PFSK-1 (cell line): ENCODE data around the gene ZNF71.

Experiments used
- FOXP2 ChIP-seq: optimal IDR thresholded peaks from 2 replicates; pipeline ENCODE3; 2011; ENCODE audit warnings: borderline replicate concordance, control low read depth, inconsistent platforms; ENCODE audit not compliant: insufficient read depth; ENCODE audit errors: extremely low read length, extremely low read depth
- POLR2AphosphoS5 ChIP-seq: IDR thresholded peaks from 2 replicates; pipeline ENCODE4 v1.6.1; 2012; ENCODE audit warnings: low read depth, mild to moderate bottlenecking, control low read depth, low read length, moderate library complexity
- SIN3A ChIP-seq: IDR thresholded peaks from 2 replicates; pipeline ENCODE4 v1.6.1; 2012; ENCODE audit warnings: mild to moderate bottlenecking, low read length, moderate library complexity, borderline replicate concordance; ENCODE audit not compliant: insufficient read depth
- TAF1 ChIP-seq: IDR thresholded peaks from 2 replicates; pipeline ENCODE4 v1.6.1; 2012; ENCODE audit warnings: low read length, control low read depth, borderline replicate concordance; ENCODE audit not compliant: insufficient read depth
- TF ChIP-seq, protein P1 (sequence below), 2 experiments: IDR thresholded peaks; 2 replicates each; pipeline versions ENCODE4 v1.6.1 to v1.8.0; 2011 to 2012; ENCODE audit warnings: low read depth in 2 of 2, low read length in 2 of 2, control low read depth in 1 of 2, inconsistent platforms in 1 of 2, mild to moderate bottlenecking in 1 of 2, moderate library complexity in 1 of 2; ENCODE audit not compliant: insufficient read depth in 1 of 2

ZNF71 gene

GRCh38 chr19:56664511-56664910 is 69.4 kb downstream of the ZNF71 start:
- TF ChIP-seq SIN3A = no peak
- TF ChIP-seq, protein P1, sequence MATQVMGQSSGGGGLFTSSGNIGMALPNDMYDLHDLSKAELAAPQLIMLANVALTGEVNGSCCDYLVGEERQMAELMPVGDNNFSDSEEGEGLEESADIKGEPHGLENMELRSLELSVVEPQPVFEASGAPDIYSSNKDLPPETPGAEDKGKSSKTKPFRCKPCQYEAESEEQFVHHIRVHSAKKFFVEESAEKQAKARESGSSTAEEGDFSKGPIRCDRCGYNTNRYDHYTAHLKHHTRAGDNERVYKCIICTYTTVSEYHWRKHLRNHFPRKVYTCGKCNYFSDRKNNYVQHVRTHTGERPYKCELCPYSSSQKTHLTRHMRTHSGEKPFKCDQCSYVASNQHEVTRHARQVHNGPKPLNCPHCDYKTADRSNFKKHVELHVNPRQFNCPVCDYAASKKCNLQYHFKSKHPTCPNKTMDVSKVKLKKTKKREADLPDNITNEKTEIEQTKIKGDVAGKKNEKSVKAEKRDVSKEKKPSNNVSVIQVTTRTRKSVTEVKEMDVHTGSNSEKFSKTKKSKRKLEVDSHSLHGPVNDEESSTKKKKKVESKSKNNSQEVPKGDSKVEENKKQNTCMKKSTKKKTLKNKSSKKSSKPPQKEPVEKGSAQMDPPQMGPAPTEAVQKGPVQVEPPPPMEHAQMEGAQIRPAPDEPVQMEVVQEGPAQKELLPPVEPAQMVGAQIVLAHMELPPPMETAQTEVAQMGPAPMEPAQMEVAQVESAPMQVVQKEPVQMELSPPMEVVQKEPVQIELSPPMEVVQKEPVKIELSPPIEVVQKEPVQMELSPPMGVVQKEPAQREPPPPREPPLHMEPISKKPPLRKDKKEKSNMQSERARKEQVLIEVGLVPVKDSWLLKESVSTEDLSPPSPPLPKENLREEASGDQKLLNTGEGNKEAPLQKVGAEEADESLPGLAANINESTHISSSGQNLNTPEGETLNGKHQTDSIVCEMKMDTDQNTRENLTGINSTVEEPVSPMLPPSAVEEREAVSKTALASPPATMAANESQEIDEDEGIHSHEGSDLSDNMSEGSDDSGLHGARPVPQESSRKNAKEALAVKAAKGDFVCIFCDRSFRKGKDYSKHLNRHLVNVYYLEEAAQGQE (IDR thresholded peaks at IDR 0.05; ENCODE audit: insufficient read depth in 1 of 2, low read depth in 2 of 2, low read length in 2 of 2) = no peak
- TF ChIP-seq FOXP2 = no peak
- no peak for TF ChIP-seq TAF1
- no peak for TF ChIP-seq POLR2AphosphoS5

- TF ChIP-seq, protein P1 (IDR thresholded peaks at IDR 0.05; ENCODE audit: insufficient read depth in 1 of 2, low read depth in 2 of 2, low read length in 2 of 2) = no peak
- no peak for TF ChIP-seq SIN3A
- no peak for TF ChIP-seq POLR2AphosphoS5
- no peak for TF ChIP-seq TAF1
- TF ChIP-seq FOXP2 = no peak
Observed at GRCh38 chr19:56667311-56667870, 72.3 kb downstream of the ZNF71 start.

DNA sequence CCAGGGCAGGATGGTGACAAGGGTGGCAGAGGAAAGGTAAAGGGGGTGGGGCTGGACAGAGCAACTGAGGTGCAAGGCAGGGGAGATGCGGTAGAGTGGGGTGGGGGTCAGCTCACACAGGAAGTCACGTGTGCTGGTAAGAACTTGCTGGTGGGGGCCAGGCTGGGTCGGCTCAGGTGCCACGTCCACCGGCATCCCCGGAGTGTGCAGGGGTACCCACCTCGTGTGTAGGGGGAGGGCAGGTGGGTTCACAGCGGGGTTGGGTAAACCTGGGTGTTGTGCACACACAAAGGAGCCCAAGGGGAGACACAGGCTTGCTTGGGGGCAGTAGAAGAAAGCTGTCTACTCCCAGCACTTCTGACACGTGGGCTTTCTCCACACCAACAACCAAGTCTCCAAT is 73.6 kb downstream of the ZNF71 start:
- TF ChIP-seq, protein P1 (IDR thresholded peaks at IDR 0.05; ENCODE audit: insufficient read depth in 1 of 2, low read depth in 2 of 2, low read length in 2 of 2) = no peak
- TF ChIP-seq SIN3A (no peak), FOXP2 (no peak), TAF1 (no peak), POLR2AphosphoS5 (no peak)

DNA sequence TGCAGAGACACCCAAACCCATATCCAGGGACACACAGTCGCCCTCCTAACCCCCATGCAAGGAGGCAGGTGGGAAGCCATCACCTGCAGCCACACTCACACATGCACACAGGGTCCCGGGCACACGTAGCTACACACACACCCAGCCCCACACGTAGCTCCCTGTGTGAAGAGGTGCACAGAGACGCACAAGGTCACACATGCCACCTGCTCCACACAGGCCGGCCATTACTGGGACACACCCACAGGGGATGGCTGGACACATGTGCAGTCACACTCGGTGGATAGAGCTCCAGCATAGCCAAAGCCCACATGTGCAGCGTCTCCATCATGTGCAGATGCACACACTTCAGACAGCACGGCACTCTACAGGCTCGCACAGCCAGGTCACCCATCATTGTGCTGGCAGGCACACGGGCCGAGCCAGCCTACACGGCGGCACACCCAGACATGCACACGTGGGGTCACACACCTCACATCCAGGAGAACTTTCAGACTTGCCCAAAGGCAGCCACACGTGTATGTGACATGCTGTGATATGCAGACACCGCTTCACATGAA is 75.4 kb downstream of the ZNF71 start:
- TF ChIP-seq, protein P1 (IDR thresholded peaks at IDR 0.05; ENCODE audit: insufficient read depth in 1 of 2, low read depth in 2 of 2, low read length in 2 of 2) = no peak
- TF ChIP-seq SIN3A (no peak), POLR2AphosphoS5 (no peak), FOXP2 (no peak), TAF1 (no peak)
